CD14-positive monocyte (primary cell): ENCODE measurements around the gene GRID2. TPM values are rescaled to one million over a fixed set of nuclear protein-coding genes. Genes with fewer than 3 reads are reported as not detected.

ENCODE experiments used
- DNase-seq, 3 donors: peaks; one replicate each; pipeline ENCODE4 v3.0.0-alpha.2; 2011 to 2022
- H2AFZ ChIP-seq: 2 replicates; pipeline ENCODE4 v1.6.0; 2012; ENCODE audit warnings: mild to moderate bottlenecking, low read depth, low read length, inconsistent platforms; ENCODE audit not compliant: insufficient read depth, poor library complexity, severe bottlenecking
- H3K27ac ChIP-seq, 2 donors: 1 replicate in 1 of 2; 2 replicates in 1 of 2; pipeline ENCODE4 v1.5.1; 2012 to 2013; ENCODE audit warnings: low read length in 2 of 2, control low read depth in 1 of 2, inconsistent platforms in 1 of 2, low read depth in 1 of 2, mild to moderate bottlenecking in 1 of 2
- H3K27me3 ChIP-seq, 2 donors: one replicate each; pipeline versions ENCODE4 v1.6.0 to v1.6.1; 2011 to 2013; ENCODE audit warnings: low read length in 2 of 2; ENCODE audit not compliant: control insufficient read depth in 2 of 2, insufficient read depth in 2 of 2
- H3K36me3 ChIP-seq, 2 donors: replicated peaks in 1 of 2; 1 replicate in 1 of 2; 2 replicates in 1 of 2; pipeline versions ENCODE4 v1.5.1 to v1.6.1; 2012 to 2013; ENCODE audit warnings: low read length in 2 of 2, control low read depth in 1 of 2, inconsistent platforms in 1 of 2, mild to moderate bottlenecking in 1 of 2; ENCODE audit not compliant: insufficient read depth in 2 of 2, control insufficient read depth in 1 of 2
- H3K4me1 ChIP-seq, 2 donors: 1 replicate in 1 of 2; 2 replicates in 1 of 2; pipeline versions ENCODE4 v1.5.1 to v1.6.1; 2012 to 2013; ENCODE audit warnings: low read length in 2 of 2, control low read depth in 1 of 2, inconsistent platforms in 1 of 2, mild to moderate bottlenecking in 1 of 2, moderate library complexity in 1 of 2; ENCODE audit not compliant: insufficient read depth in 2 of 2, control insufficient read depth in 1 of 2
- H3K4me2 ChIP-seq: replicated peaks from 2 replicates; pipeline ENCODE3; 2012; ENCODE audit warnings: low read length, moderate library complexity, mild to moderate bottlenecking; ENCODE audit not compliant: poor library complexity, severe bottlenecking; ENCODE audit errors: extremely low read depth
- H3K4me3 ChIP-seq, 3 experiments: fragments of 200-600 bp in 1 of 3; sonication (generic) in 1 of 3; replicated peaks in 1 of 3; 1 replicate in 2 of 3; 2 replicates in 1 of 3; pipeline ENCODE4 v1.5.1; 2011 to 2013; ENCODE audit warnings: low read length in 3 of 3, mild to moderate bottlenecking in 3 of 3, control low read depth in 2 of 3, low read depth in 2 of 3, inconsistent platforms in 1 of 3, moderate library complexity in 1 of 3
- H3K79me2 ChIP-seq: 2 replicates; pipeline ENCODE4 v1.6.0; 2012; ENCODE audit warnings: mild to moderate bottlenecking, control low read depth, inconsistent platforms, low read length, moderate library complexity; ENCODE audit not compliant: insufficient read depth
- H3K9ac ChIP-seq: 2 replicates; pipeline ENCODE4 v1.6.0; 2017; ENCODE audit warnings: low read length, mild to moderate bottlenecking; ENCODE audit not compliant: insufficient read depth, poor library complexity, severe bottlenecking
- H3K9me3 ChIP-seq, 2 donors: replicated peaks in 1 of 2; 1 replicate in 1 of 2; 2 replicates in 1 of 2; pipeline versions ENCODE4 v1.5.1 to v1.6.1; 2012 to 2013; ENCODE audit warnings: low read length in 2 of 2, control low read depth in 1 of 2; ENCODE audit not compliant: control insufficient read depth in 1 of 2, insufficient read depth in 1 of 2
- H4K20me1 ChIP-seq: 2 replicates; pipeline ENCODE4 v1.6.0; 2012; ENCODE audit warnings: mild to moderate bottlenecking, low read length, control low read depth, moderate library complexity; ENCODE audit not compliant: insufficient read depth
- H3K27ac Mint-ChIP-seq, 7 donors: one replicate each; pipeline ENCODE4 v1.8.0; 2020; ENCODE audit warnings: mild to moderate bottlenecking in 7 of 7, mixed read lengths in 7 of 7, moderate library complexity in 6 of 7, inconsistent platforms in 2 of 7
- H3K27me3 Mint-ChIP-seq, 3 donors: one replicate each; pipeline ENCODE4 v1.8.0; 2021 to 2022; ENCODE audit warnings: low read depth in 3 of 3, mild to moderate bottlenecking in 3 of 3, mixed read lengths in 3 of 3, moderate library complexity in 3 of 3, inconsistent platforms in 1 of 3
- H3K36me3 Mint-ChIP-seq, 2 donors: one replicate each; pipeline ENCODE4 v1.8.0; 2020; ENCODE audit warnings: mixed read lengths in 2 of 2, inconsistent platforms in 1 of 2, mild to moderate bottlenecking in 1 of 2
- H3K4me1 Mint-ChIP-seq: one replicate; pipeline ENCODE4 v1.8.0; 2020; ENCODE audit warnings: mild to moderate bottlenecking, mixed read lengths
- H3K4me3 Mint-ChIP-seq, 2 donors: one replicate each; pipeline ENCODE4 v1.8.0; 2020; ENCODE audit warnings: mild to moderate bottlenecking in 2 of 2, mixed read lengths in 2 of 2, moderate library complexity in 1 of 2
- H3K9me3 Mint-ChIP-seq, 7 donors: one replicate each; pipeline ENCODE4 v1.8.0; 2020 to 2022; ENCODE audit warnings: mixed read lengths in 7 of 7, mild to moderate bottlenecking in 6 of 7, moderate library complexity in 6 of 7, inconsistent platforms in 2 of 7
- WGBS: methylation state at CpG from one replicate; pipeline ENCODE4 v1.1.5; 2013; ENCODE audit warnings: missing lambda C conversion rate; ENCODE audit not compliant: insufficient coverage; 5-methylcytosine and 5-hydroxymethylcytosine counted together
- intact Hi-C, 2 donors: fragments of 100-400 bp; cut with micrococcal nuclease; formaldehyde crosslinking; loops; one replicate each; pipeline versions ENCODE4 v1.15.0 to v1.15.1; 2023
- polyA plus RNA-seq, 3 donors: library from polyadenylated mRNA; depleted of rRNA in 1 of 3; unstranded in 2 of 3; stranded (reverse) in 1 of 3; fragments of 300-500 nt in 2 of 3; fragments of >200 nt in 1 of 3; fragmentation: Illumina TruSeq in 2 of 3; gene quantifications; 1 replicate in 2 of 3; 2 replicates in 1 of 3; pipeline ENCODE4 v1.2.3, GENCODE V29; 2012 to 2021
- TF ChIP-seq, protein P1 (sequence below): fragments of 200-600 bp; IDR thresholded peaks from one replicate; pipeline ENCODE4 v1.8.0; 2022; ENCODE audit warnings: antibody characterized with exemption, mild to moderate bottlenecking

Gene GRID2
- polyA plus RNA-seq, 3 donors: not detected

DNA sequence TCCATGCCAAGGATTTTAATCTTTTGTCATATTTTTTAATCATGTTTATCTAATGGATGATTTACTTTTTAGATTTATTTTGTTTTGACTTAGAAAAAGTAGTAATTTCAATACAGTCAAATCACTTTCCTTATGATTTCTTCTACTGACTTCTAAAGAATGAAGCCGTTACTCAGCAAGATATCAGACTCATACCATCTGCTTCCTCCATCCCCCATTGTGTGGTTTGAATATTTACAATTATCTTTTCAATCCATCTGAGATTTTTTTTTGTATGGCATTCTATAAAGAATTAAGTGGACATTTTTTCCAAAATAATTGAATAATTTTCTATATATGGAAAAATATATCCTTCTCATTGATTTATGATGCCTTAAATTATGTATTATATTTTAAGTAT is 959.4 kb downstream of the GRID2 start:
- Histone ChIP-seq H3K9me3 (no peaks in the 10 kb centered on the region), H3K27ac (no peak overlapping the region), H3K4me1 (no peaks in the 10 kb centered on the region), H3K27me3 (no peaks in the 10 kb centered on the region), H4K20me1 (no peaks in the 10 kb centered on the region), H3K9ac (no peak overlapping the region), H3K4me2 (no peak overlapping the region), H3K36me3 (no peaks in the 10 kb centered on the region), H2AFZ (no peak overlapping the region), H3K4me3 (no peak overlapping the region), H3K79me2 (no peaks in the 10 kb centered on the region)
- H3K27me3 Mint-ChIP-seq: peaks cover 0 to 2% (median 0%) of the 10 kb centered on the region in 3 donors
- intact Hi-C loops: no loop called here
- no peak overlapping the region for H3K4me3 Mint-ChIP-seq
- no peaks in the 10 kb centered on the region for H3K36me3 Mint-ChIP-seq
- peaks cover 0 to 4% (median 0%) of the 10 kb centered on the region in 7 donors for H3K9me3 Mint-ChIP-seq
- TF ChIP-seq, protein P1, sequence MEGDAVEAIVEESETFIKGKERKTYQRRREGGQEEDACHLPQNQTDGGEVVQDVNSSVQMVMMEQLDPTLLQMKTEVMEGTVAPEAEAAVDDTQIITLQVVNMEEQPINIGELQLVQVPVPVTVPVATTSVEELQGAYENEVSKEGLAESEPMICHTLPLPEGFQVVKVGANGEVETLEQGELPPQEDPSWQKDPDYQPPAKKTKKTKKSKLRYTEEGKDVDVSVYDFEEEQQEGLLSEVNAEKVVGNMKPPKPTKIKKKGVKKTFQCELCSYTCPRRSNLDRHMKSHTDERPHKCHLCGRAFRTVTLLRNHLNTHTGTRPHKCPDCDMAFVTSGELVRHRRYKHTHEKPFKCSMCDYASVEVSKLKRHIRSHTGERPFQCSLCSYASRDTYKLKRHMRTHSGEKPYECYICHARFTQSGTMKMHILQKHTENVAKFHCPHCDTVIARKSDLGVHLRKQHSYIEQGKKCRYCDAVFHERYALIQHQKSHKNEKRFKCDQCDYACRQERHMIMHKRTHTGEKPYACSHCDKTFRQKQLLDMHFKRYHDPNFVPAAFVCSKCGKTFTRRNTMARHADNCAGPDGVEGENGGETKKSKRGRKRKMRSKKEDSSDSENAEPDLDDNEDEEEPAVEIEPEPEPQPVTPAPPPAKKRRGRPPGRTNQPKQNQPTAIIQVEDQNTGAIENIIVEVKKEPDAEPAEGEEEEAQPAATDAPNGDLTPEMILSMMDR: no peak
- DNase-seq: no peak
- no peak overlapping the region for H3K27ac Mint-ChIP-seq
- H3K4me1 Mint-ChIP-seq: no peaks in the 10 kb centered on the region
- no CpG with 5 or more reads among the region's 1 CpG for WGBS

DNA sequence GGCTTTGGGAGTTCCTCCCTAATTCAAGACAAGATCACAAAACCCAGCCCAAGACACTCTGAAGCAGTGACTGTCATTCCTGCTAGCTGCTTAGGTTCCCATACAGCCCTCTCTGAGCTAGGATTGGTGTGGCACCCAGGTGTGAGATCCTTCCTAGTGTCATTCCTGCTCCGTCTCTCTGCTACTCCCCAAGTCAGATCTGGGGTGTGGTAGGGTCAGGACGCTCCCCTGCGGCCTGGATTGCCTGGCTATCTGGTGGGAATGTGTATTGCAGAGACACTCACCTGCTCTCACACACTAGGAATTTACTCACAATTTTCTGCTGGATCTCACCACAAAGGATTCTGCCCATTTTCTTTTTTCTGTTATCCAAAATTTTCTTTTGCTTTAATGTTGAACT is 964.0 kb downstream of the GRID2 start:
- H4K20me1 ChIP-seq: no peaks in the 10 kb centered on the region

More for the DNA sequence above, 964.0 kb downstream of the GRID2 start:
- WGBS: no CpG with 5 or more reads among the region's 3 CpGs
- H3K4me3 Mint-ChIP-seq: no peak overlapping the region
- peaks cover 0 to 3% (median 0%) of the 10 kb centered on the region in 3 donors for H3K27me3 Mint-ChIP-seq
- Histone ChIP-seq H3K27ac (no peak overlapping the region), H3K9ac (no peak overlapping the region), H3K4me1 (no peaks in the 10 kb centered on the region), H2AFZ (no peak overlapping the region), H3K79me2 (no peaks in the 10 kb centered on the region), H3K4me3 (no peak overlapping the region), H3K9me3 (no peaks in the 10 kb centered on the region), H3K36me3 (no peaks in the 10 kb centered on the region), H3K27me3 (no peaks in the 10 kb centered on the region), H3K4me2 (no peak overlapping the region)
- H3K27ac Mint-ChIP-seq: no peak overlapping the region
- intact Hi-C loops: no loop called here
- H3K4me1 Mint-ChIP-seq: no peaks in the 10 kb centered on the region
- H3K36me3 Mint-ChIP-seq: no peaks in the 10 kb centered on the region
- no peak for DNase-seq
- TF ChIP-seq, protein P1: no peak
- peaks cover 0 to 4% (median 0%) of the 10 kb centered on the region in 7 donors for H3K9me3 Mint-ChIP-seq
